Inferior parietal cortex (tissue), 1 donor: ENCODE data around the gene UNC5A.

Experiments used
- DNase-seq: peaks from one replicate; pipeline ENCODE4 v3.0.0-alpha.2; 2016; ENCODE audit errors: extremely low spot score

The UNC5A gene

GRCh38 chr5:176800024-176800423 lies 10.3 kb upstream of the UNC5A start:
- DNase-seq, result no peak

DNA sequence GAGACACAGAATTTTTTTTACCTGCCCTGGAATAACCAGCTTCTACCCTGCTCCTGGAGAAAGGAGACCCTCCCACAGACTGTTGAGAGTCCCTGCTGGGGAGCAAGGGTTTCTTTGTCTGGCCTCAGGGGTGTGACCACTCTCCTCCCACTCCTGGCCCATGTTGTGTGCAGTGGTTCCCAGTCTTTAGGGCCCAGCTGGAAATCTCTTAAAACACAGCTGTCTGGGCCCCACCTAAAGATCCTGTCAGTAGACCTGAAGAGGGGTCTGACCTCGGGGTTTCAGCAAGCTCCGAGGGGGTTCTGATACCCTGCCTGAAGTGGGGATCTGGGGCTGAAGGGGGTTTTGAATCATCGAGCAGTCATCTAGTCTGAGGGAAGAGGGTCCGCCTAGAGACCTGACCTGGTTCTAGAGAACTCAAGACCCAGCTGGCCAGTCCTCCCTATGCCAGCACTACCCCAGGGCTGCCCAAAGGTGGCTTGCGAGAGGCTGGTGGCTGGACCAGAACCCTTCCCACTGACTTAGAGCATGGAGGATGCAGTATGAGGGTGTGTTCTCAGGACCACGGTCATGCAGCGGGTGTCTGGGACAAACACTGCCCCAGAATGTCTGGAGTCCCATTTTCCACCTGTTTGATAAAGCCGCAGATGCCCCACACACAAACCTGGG lies 8.1 kb upstream of the UNC5A start:
- DNase-seq, result no peak

DNA sequence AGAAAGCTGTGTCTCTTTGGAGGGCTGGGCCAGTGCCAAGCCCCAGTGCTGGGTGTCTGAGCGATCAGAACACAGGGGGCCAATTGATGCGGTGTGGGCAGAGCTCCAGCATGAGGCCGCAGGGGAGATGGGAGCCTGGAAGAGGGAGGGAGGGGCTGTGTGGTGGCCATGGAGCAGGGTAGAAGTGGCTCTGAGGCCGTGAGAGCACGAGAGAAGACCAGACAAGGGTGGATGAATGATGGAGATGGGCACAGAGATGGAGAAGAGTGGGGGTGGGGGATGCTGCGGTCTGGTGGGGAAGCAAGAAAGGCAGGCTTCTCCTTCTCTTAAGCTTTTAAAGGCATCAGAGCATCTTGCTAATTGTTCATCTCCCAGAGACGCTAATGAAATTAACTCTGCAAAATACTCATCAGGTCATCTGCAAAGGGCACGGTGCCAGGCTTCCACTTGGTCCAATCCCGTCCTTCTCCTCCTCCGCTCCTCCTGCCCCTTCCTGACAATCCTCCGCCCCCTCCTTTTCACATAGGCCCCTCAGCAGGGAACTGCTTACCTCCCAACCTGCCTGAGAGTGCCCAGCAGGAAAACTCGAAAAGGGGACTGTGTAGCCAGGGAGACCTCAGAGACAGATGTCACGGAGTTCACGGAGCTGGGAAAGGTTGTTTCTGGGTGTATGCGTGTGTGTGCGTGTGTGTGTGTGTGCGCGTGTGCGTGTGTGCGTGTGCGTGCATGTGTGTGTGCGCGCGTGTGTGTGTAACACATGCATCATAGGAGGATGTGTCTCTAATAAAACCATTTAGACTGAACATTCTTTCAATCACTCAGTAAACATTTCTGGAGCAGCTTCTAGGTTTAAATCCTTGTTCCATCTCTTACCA lies 7.1 kb upstream of the UNC5A start:
- DNase-seq, result no peak

- no peak for DNase-seq
Measured at GRCh38 chr5:176803943-176804498, 6.3 kb upstream of the UNC5A start.

GRCh38 chr5:176806137-176806536 lies 4.2 kb upstream of the UNC5A start:
- no peak for DNase-seq

- DNase-seq, result no peak
Measured at GRCh38 chr5:176809544-176810080, 747 bp upstream of the UNC5A start.

GRCh38 chr5:176810687-176811501 lies 535 bp downstream of the UNC5A start:
- peak; percentile 36 for DNase-seq

DNA sequence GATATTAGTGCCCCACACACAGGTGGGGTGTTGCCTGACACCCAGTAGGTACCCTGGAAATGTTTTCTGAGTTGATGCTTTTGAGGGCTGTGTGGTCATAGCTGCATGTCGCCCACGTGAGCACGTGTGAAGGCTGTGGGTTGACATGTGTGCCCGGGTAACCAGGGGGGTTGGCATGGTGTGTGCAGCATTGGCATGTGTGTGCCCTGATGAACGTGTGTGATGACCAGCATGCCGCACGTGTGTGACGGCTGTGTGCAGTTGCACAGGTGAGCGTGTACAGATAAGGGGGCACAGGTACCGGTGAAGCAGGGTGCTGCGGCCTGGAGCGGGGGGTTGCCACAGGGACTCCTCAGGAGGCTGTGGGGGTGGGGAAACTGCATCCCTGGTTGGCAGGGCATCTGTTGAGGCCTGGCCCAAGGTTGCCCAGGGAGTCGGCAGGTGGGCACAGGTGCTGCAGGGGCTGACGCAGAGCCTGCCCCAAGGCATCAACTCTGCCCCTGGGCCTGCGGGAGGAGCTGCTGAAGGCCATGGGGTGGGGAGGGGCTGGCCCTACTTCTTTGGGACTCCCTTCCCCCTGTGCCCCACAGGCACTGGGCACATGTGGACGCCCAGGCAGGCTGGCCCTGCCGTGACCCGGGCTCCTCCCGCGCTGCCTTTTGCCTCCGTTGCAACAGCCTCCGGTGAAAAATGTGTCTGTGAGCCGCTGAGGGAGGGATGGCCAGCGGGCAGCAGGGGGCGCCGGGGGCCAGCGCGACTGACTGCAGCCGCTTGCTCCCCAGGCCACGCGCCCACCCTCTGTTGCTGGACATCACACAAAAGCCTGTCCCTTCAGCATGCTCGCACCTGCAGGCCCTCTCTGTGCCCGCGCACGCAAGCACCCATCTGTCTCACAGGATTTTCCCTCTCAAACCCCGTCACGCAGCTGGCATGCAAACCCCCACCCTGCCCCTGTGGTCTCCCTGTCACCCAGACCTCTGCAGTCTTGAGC lies 2.2 kb downstream of the UNC5A start:
- DNase-seq, result no peak

GRCh38 chr5:176813587-176814312 lies 3.4 kb downstream of the UNC5A start:
- no peak for DNase-seq

- DNase-seq, result no peak
Measured at GRCh38 chr5:176814313-176814685, 3.9 kb downstream of the UNC5A start.

- no peak for DNase-seq
Measured at GRCh38 chr5:176814836-176815438, 4.6 kb downstream of the UNC5A start.

DNA sequence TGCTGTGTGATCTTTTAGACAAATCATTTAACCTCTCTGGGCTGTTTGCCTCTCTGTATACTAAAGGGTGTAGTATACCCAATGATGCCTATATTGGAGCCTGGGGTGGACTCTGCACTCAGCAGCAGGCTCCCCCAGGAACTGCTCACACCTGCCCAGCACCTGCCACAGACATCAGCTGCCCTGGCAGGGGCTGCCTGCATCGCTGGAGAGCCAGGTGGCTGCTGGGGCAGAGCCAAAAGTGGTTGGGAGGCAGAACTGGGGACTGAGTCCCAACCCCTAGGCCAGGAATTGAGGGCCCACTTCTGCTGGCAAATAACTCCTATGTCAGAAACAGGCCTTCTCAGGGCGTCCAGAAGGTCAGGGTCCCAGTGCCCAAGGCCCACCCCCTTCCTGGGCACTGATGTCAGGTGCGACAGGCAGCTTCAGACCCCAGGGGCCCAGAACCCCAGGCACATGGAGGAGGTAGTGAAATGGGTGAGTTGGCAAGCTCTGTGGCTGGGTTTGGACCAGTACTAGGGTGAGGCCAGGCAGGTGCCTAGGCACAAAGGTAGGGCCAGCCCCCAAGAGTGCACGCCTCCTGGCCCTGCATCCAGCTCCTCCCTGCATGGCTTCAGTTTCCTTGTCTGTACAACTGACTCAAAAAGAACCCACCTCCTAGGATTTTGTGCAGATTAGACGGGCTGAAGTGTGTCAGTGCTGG lies 5.8 kb downstream of the UNC5A start:
- no peak for DNase-seq

GRCh38 chr5:176816791-176817347 lies 6.5 kb downstream of the UNC5A start:
- no peak for DNase-seq

DNA sequence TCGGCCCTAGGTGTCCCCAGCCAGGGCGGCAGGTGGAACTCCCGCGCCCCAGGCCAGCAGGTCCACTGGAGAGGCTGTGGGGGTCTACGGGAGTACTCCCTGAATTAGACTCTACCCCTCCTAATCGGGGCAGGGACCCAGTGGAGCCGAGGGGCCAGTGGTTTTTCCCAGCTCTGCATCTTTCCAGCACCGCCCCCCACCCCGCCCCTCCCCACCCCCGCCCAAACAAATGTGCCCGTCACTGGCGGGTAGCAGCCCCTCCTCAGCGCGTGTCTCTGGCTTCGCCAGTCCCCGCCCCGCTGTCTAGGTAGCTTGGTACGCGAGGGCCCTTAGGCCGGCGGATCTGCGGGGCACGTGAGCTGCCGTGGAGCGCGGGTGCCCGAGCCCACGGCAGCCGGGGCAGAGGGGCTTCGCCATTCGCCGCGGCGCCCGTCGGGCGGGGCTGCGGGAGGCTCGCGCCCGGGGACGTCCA lies 7.0 kb downstream of the UNC5A start:
- DNase-seq, result no peak

GRCh38 chr5:176817841-176818377 lies 7.5 kb downstream of the UNC5A start:
- DNase-seq, result no peak

DNA sequence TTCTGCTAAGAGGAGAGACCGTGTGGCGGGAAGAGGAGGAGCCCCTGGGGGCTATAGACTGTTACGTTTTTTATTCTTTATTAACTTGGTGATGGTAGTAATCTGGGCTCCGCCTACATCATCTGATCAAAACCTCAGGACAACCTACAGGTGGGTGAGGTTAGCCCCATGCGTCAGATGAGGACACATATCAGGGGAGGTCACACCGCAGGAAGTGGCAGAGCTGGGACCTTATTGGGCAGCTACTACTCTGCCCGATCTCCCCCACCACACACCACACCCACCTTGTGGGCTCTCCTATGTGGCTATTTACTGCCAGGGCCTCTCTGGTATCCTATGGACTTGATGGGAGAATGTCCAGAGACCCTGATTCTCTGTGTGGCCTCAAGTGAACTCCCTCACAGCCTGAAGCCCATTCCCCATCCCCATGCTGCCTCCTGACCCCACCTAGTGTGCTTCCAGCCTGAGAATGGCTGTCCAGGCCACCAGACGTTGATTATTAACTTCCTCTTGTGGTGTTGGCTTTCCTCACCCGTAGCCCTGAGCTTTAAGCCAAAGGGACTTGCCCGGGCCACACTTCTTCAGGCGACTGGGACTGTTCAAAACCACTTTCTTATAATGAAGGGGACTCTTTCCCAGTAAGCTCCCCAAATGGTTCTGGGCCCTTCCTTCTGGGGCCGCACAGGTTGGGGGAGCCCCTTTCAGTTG lies 8.2 kb downstream of the UNC5A start:
- DNase-seq, result no peak

DNA sequence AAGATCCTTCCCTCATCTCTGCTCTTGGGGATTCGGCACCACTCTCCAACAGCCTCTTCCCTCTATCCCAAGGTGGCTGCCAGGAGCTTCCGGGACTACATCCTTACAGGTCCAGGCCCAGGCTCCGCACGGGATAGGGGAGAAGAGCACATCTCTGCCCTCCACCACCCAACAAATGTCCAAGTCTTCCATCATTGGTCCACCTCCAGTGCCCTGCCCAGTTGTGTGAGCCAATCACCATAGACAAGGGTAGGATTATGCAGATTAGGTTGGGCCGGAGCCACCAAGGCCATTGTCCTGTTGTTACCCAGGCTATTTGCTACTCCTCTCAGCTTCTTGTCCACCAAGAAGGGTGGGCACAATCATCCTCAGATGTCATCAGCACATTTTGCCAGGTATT lies 9.1 kb downstream of the UNC5A start:
- DNase-seq, result no peak
